Nephron progenitor cell (in vitro differentiated cells): ENCODE measurements around the gene STAT1.

Experiments
- DNase-seq: peaks from one replicate; pipeline ENCODE4 v3.0.0; 2021
- H3K27ac Mint-ChIP-seq: 2 replicates; pipeline ENCODE4 v1.8.0; 2021; ENCODE audit warnings: mild to moderate bottlenecking, moderate library complexity, mixed read lengths
- H3K27me3 Mint-ChIP-seq: 2 replicates; pipeline ENCODE4 v1.8.0; 2021; ENCODE audit warnings: mild to moderate bottlenecking, low read depth, mixed read lengths; ENCODE audit not compliant: poor library complexity
- H3K36me3 Mint-ChIP-seq: 2 replicates; pipeline ENCODE4 v1.8.0; 2021; ENCODE audit warnings: low read depth, mixed read lengths
- H3K4me1 Mint-ChIP-seq: 2 replicates; pipeline ENCODE4 v1.8.0; 2021; ENCODE audit warnings: mixed read lengths
- H3K4me3 Mint-ChIP-seq: 2 replicates; pipeline ENCODE4 v1.8.0; 2021; ENCODE audit warnings: mild to moderate bottlenecking, moderate library complexity, mixed read lengths
- H3K9me3 Mint-ChIP-seq: 2 replicates; pipeline ENCODE4 v1.8.0; 2021; ENCODE audit warnings: mild to moderate bottlenecking, moderate library complexity, mixed read lengths
- CTCF ChIP-seq: fragments of 200-600 bp; sonication (generic); IDR thresholded peaks from 2 replicates; pipeline ENCODE4 v1.5.0; 2021; ENCODE audit warnings: antibody characterized with exemption

The STAT1 gene

GRCh38 chr2:191010887-191011885, 2.8 kb downstream of the STAT1 start:
- Mint-ChIP-seq H3K27ac (no peak overlapping the region), H3K4me1 (no peaks in the 10 kb centered on the region)
- no peak for DNase-seq

GRCh38 chr2:191009541-191010374, 4.2 kb downstream of the STAT1 start:
- no peak overlapping the region for H3K4me3 Mint-ChIP-seq
- no peak overlapping the region for H3K27ac Mint-ChIP-seq
- H3K27me3 Mint-ChIP-seq = no peaks in the 10 kb centered on the region
- no peaks in the 10 kb centered on the region for H3K9me3 Mint-ChIP-seq
- TF ChIP-seq CTCF = no peak
- no peak for DNase-seq
- peaks cover 37% of the 10 kb centered on the region for H3K36me3 Mint-ChIP-seq
- H3K4me1 Mint-ChIP-seq = no peaks in the 10 kb centered on the region

More at GRCh38 chr2:191010887-191011885, 2.8 kb downstream of the STAT1 start:
- H3K27me3 Mint-ChIP-seq = no peaks in the 10 kb centered on the region
- H3K4me3 Mint-ChIP-seq = no peak overlapping the region
- H3K9me3 Mint-ChIP-seq = no peaks in the 10 kb centered on the region
- no peak for TF ChIP-seq CTCF
- peaks cover 30% of the 10 kb centered on the region for H3K36me3 Mint-ChIP-seq

- no peaks in the 10 kb centered on the region for H3K4me1 Mint-ChIP-seq
- no peak overlapping the region for H3K4me3 Mint-ChIP-seq
- peaks cover 52% of the 10 kb centered on the region for H3K36me3 Mint-ChIP-seq
- no peak for TF ChIP-seq CTCF
- DNase-seq = no peak
- no peak overlapping the region for H3K27ac Mint-ChIP-seq
- H3K9me3 Mint-ChIP-seq = peaks cover 3% of the 10 kb centered on the region
- H3K27me3 Mint-ChIP-seq = no peaks in the 10 kb centered on the region
Measured at GRCh38 chr2:191008286-191008685, 5.7 kb downstream of the STAT1 start.

GRCh38 chr2:191006997-191007783, 6.8 kb downstream of the STAT1 start:
- Mint-ChIP-seq H3K4me1 (no peaks in the 10 kb centered on the region), H3K27me3 (no peaks in the 10 kb centered on the region), H3K27ac (no peak overlapping the region), H3K36me3 (peaks cover 63% of the 10 kb centered on the region), H3K4me3 (no peak overlapping the region), H3K9me3 (peaks cover 3% of the 10 kb centered on the region)
- no peak for TF ChIP-seq CTCF
- DNase-seq = no peak

- H3K36me3 Mint-ChIP-seq = peaks cover 71% of the 10 kb centered on the region
Measured at GRCh38 chr2:191006297-191006696, 7.7 kb downstream of the STAT1 start.

More at GRCh38 chr2:191006297-191006696, 7.7 kb downstream of the STAT1 start:
- DNase-seq = no peak
- Mint-ChIP-seq H3K27ac (no peak overlapping the region), H3K4me3 (no peak overlapping the region), H3K9me3 (peaks cover 3% of the 10 kb centered on the region), H3K4me1 (no peaks in the 10 kb centered on the region), H3K27me3 (no peaks in the 10 kb centered on the region)
- no peak for TF ChIP-seq CTCF
